ENCODE data around the gene CRYBA4.
A peak's percentile ranks its signal among the peaks of the same experiment; 100 is the strongest.

Gene CRYBA4

GRCh38 chr22:26588729-26589366 lies 32.9 kb upstream of the CRYBA4 start:
- Mint-ChIP-seq H3K27me3 (no peaks in the 10 kb centered on the region), H3K36me3 (peaks cover 3% of the 10 kb centered on the region), H3K9me3 (ENCODE audit: low read depth) (no peaks in the 10 kb centered on the region), H3K27ac (peak overlapping the region; percentile 89), H3K4me1 (ENCODE audit: low read depth) (peaks cover 73% of the 10 kb centered on the region), H3K4me3 (peak overlapping the region; percentile 91)

GRCh38 chr22:26589367-26589844 lies 32.4 kb upstream of the CRYBA4 start:
- no peaks in the 10 kb centered on the region for H3K27me3 Mint-ChIP-seq
- H3K27ac Mint-ChIP-seq = peak overlapping the region; percentile 89
- H3K4me3 Mint-ChIP-seq = peak overlapping the region; percentile 91
- H3K4me1 Mint-ChIP-seq (ENCODE audit: low read depth) = peaks cover 73% of the 10 kb centered on the region
- no peaks in the 10 kb centered on the region for H3K9me3 Mint-ChIP-seq (ENCODE audit: low read depth)
- H3K36me3 Mint-ChIP-seq = peaks cover 3% of the 10 kb centered on the region

GRCh38 chr22:26589845-26590736 lies 31.7 kb upstream of the CRYBA4 start, which contains the start of gene TPST2:
Gene TPST2 (minus strand): TSS chr22:26590132. CDS start chr22:26541630, 48,502 bp downstream.
- H3K27ac Mint-ChIP-seq = peak within 1 kb of the TSS; percentile 94
- H3K36me3 Mint-ChIP-seq = peaks cover 3% of the 10 kb centered on the region
- H3K9me3 Mint-ChIP-seq (ENCODE audit: low read depth) = no peaks in the 10 kb centered on the region
- H3K4me3 Mint-ChIP-seq = peak within 1 kb of the TSS; percentile 95
- H3K4me1 Mint-ChIP-seq (ENCODE audit: low read depth) = peaks cover 73% of the 10 kb centered on the region
- H3K27me3 Mint-ChIP-seq = no peaks in the 10 kb centered on the region

GRCh38 chr22:26592421-26592891 lies 29.3 kb upstream of the CRYBA4 start:
- peaks cover 3% of the 10 kb centered on the region for H3K36me3 Mint-ChIP-seq
- H3K27ac Mint-ChIP-seq = peak overlapping the region; percentile 24
- H3K4me1 Mint-ChIP-seq (ENCODE audit: low read depth) = peaks cover 65% of the 10 kb centered on the region
- no peaks in the 10 kb centered on the region for H3K9me3 Mint-ChIP-seq (ENCODE audit: low read depth)
- peak overlapping the region; percentile 11 for H3K4me3 Mint-ChIP-seq
- no peaks in the 10 kb centered on the region for H3K27me3 Mint-ChIP-seq

- Mint-ChIP-seq H3K27ac (peak overlapping the region; percentile 78), H3K36me3 (no peaks in the 10 kb centered on the region), H3K27me3 (no peaks in the 10 kb centered on the region), H3K4me1 (ENCODE audit: low read depth) (peaks cover 66% of the 10 kb centered on the region), H3K9me3 (ENCODE audit: low read depth) (no peaks in the 10 kb centered on the region), H3K4me3 (peak overlapping the region; percentile 54)
Observed at GRCh38 chr22:26593763-26594162, 28.0 kb upstream of the CRYBA4 start.

- Mint-ChIP-seq H3K27ac (peak overlapping the region; percentile 70), H3K4me1 (ENCODE audit: low read depth) (peaks cover 67% of the 10 kb centered on the region), H3K27me3 (no peaks in the 10 kb centered on the region), H3K9me3 (ENCODE audit: low read depth) (no peaks in the 10 kb centered on the region), H3K4me3 (peak overlapping the region; percentile 28), H3K36me3 (no peaks in the 10 kb centered on the region)
Observed at GRCh38 chr22:26597026-26597425, 24.7 kb upstream of the CRYBA4 start.

GRCh38 chr22:26597480-26597879 lies 24.3 kb upstream of the CRYBA4 start:
- no peaks in the 10 kb centered on the region for H3K36me3 Mint-ChIP-seq
- H3K27me3 Mint-ChIP-seq = no peaks in the 10 kb centered on the region
- H3K4me3 Mint-ChIP-seq = peak overlapping the region; percentile 28
- peak overlapping the region; percentile 70 for H3K27ac Mint-ChIP-seq
- H3K4me1 Mint-ChIP-seq (ENCODE audit: low read depth) = peaks cover 62% of the 10 kb centered on the region
- no peaks in the 10 kb centered on the region for H3K9me3 Mint-ChIP-seq (ENCODE audit: low read depth)

- Mint-ChIP-seq H3K4me3 (no peak overlapping the region), H3K36me3 (no peaks in the 10 kb centered on the region), H3K27ac (no peak overlapping the region), H3K4me1 (ENCODE audit: low read depth) (peaks cover 46% of the 10 kb centered on the region), H3K9me3 (ENCODE audit: low read depth) (no peaks in the 10 kb centered on the region), H3K27me3 (no peaks in the 10 kb centered on the region)
Observed at GRCh38 chr22:26599505-26599904, 22.3 kb upstream of the CRYBA4 start.

- no peaks in the 10 kb centered on the region for H3K36me3 Mint-ChIP-seq
- no peak overlapping the region for H3K4me3 Mint-ChIP-seq
- H3K4me1 Mint-ChIP-seq (ENCODE audit: low read depth) = peaks cover 38% of the 10 kb centered on the region
- no peak overlapping the region for H3K27ac Mint-ChIP-seq
- no peaks in the 10 kb centered on the region for H3K27me3 Mint-ChIP-seq
- H3K9me3 Mint-ChIP-seq (ENCODE audit: low read depth) = no peaks in the 10 kb centered on the region
Observed at GRCh38 chr22:26601726-26602125, 20.0 kb upstream of the CRYBA4 start.

GRCh38 chr22:26602127-26602526 lies 19.6 kb upstream of the CRYBA4 start:
- H3K4me3 Mint-ChIP-seq = no peak overlapping the region

GRCh38 chr22:26604368-26604767 lies 17.4 kb upstream of the CRYBA4 start:
- H3K9me3 Mint-ChIP-seq (ENCODE audit: low read depth) = no peaks in the 10 kb centered on the region
- peaks cover 17% of the 10 kb centered on the region for H3K4me1 Mint-ChIP-seq (ENCODE audit: low read depth)
- H3K4me3 Mint-ChIP-seq = no peak overlapping the region
- H3K36me3 Mint-ChIP-seq = no peaks in the 10 kb centered on the region
- no peak overlapping the region for H3K27ac Mint-ChIP-seq
- H3K27me3 Mint-ChIP-seq = no peaks in the 10 kb centered on the region

More at GRCh38 chr22:26602127-26602526, 19.6 kb upstream of the CRYBA4 start:
- Mint-ChIP-seq H3K9me3 (ENCODE audit: low read depth) (no peaks in the 10 kb centered on the region), H3K27me3 (no peaks in the 10 kb centered on the region), H3K36me3 (no peaks in the 10 kb centered on the region), H3K4me1 (ENCODE audit: low read depth) (peaks cover 34% of the 10 kb centered on the region), H3K27ac (no peak overlapping the region)

- H3K4me1 Mint-ChIP-seq (ENCODE audit: low read depth) = peaks cover 23% of the 10 kb centered on the region
- no peak overlapping the region for H3K27ac Mint-ChIP-seq
- H3K27me3 Mint-ChIP-seq = no peaks in the 10 kb centered on the region
- no peaks in the 10 kb centered on the region for H3K36me3 Mint-ChIP-seq
- H3K4me3 Mint-ChIP-seq = no peak overlapping the region
- no peaks in the 10 kb centered on the region for H3K9me3 Mint-ChIP-seq (ENCODE audit: low read depth)
Observed at GRCh38 chr22:26606611-26607010, 15.2 kb upstream of the CRYBA4 start.

GRCh38 chr22:26608129-26608528 lies 13.6 kb upstream of the CRYBA4 start:
- H3K36me3 Mint-ChIP-seq = no peaks in the 10 kb centered on the region
- H3K4me3 Mint-ChIP-seq = no peak overlapping the region
- peaks cover 23% of the 10 kb centered on the region for H3K4me1 Mint-ChIP-seq (ENCODE audit: low read depth)
- no peaks in the 10 kb centered on the region for H3K9me3 Mint-ChIP-seq (ENCODE audit: low read depth)
- H3K27me3 Mint-ChIP-seq = no peaks in the 10 kb centered on the region
- no peak overlapping the region for H3K27ac Mint-ChIP-seq

- Mint-ChIP-seq H3K9me3 (ENCODE audit: low read depth) (no peaks in the 10 kb centered on the region), H3K4me1 (ENCODE audit: low read depth) (peaks cover 21% of the 10 kb centered on the region), H3K27ac (no peak overlapping the region), H3K4me3 (no peak overlapping the region), H3K27me3 (no peaks in the 10 kb centered on the region), H3K36me3 (no peaks in the 10 kb centered on the region)
Observed at GRCh38 chr22:26609287-26609686, 12.5 kb upstream of the CRYBA4 start.
